Esophagus squamous epithelium (tissue), 5 donors: ENCODE measurements around the gene NR3C1. TPM values are rescaled to one million over a fixed set of nuclear protein-coding genes. Genes with fewer than 3 reads are reported as not detected.

Source experiments
- DNase-seq: peaks from one replicate; lab custom pipeline; 2025; lab: John Stamatoyannopoulos, UW
- H3K27ac ChIP-seq, 4 donors: fragments of 200-600 bp; sonication (generic); one replicate each; pipeline ENCODE4 v1.5.1; 2016 to 2019; ENCODE audit warnings: mild to moderate bottlenecking in 1 of 4
- H3K27me3 ChIP-seq, 4 donors: fragments of 200-600 bp; sonication (generic); 1 replicate in 3 of 4; 2 replicates in 1 of 4; pipeline versions ENCODE4 v1.5.1 to v1.6.0; 2017 to 2021; ENCODE audit warnings: antibody characterized with exemption in 1 of 4
- H3K36me3 ChIP-seq, 3 donors: fragments of 200-600 bp; sonication (generic); one replicate each; pipeline ENCODE4 v1.5.1; 2016 to 2019
- H3K4me1 ChIP-seq, 3 donors: fragments of 200-600 bp; sonication (generic); one replicate each; pipeline ENCODE4 v1.5.1; 2017 to 2019
- H3K4me3 ChIP-seq, 4 donors: fragments of 200-600 bp; sonication (generic); 1 replicate in 3 of 4; 2 replicates in 1 of 4; pipeline ENCODE4 v1.5.1; 2016 to 2019; ENCODE audit warnings: mild to moderate bottlenecking in 2 of 4, moderate library complexity in 1 of 4
- H3K9me3 ChIP-seq, 3 donors: fragments of 200-600 bp; sonication (generic); one replicate each; pipeline ENCODE4 v1.5.1; 2016 to 2019
- POLR2A ChIP-seq, 4 donors: fragments of 450-650 bp; IDR thresholded peaks; one replicate each; pipeline ENCODE4 v1.6.1; 2017; ENCODE audit warnings: antibody characterized with exemption in 4 of 4, mild to moderate bottlenecking in 4 of 4, moderate library complexity in 3 of 4
- WGBS, 2 donors: methylation state at CpG; one replicate each; pipeline ENCODE4 v1.1.5; 2018; 5-methylcytosine and 5-hydroxymethylcytosine counted together
- intact Hi-C: fragments of 100-400 bp; cut with DNase I; formaldehyde crosslinking; loops from one replicate; pipeline ENCODE4 v1.15.0; 2022
- total RNA-seq, 4 donors: library from RNA; depleted of rRNA; stranded (reverse); fragments of >200 nt; gene quantifications; one replicate each; pipeline ENCODE4 v1.1.0, GENCODE V29; 2016
- TF ChIP-seq, protein P1 (sequence below), 6 experiments: fragments of 450-650 bp in 4 of 6; fragments of 200-600 bp in 2 of 6; sonication (generic) in 2 of 6; IDR thresholded peaks; one replicate each; pipeline ENCODE4 v1.5.1; 2016 to 2019; ENCODE audit warnings: antibody characterized with exemption in 6 of 6, mild to moderate bottlenecking in 4 of 6, moderate library complexity in 4 of 6
- donor health status: DM: yes; HTN: yes; CAD: no.

Gene NR3C1
- total RNA-seq, 4 donors from 2014 or later = 16.7 to 51.1 (median 26.1) TPM

DNA sequence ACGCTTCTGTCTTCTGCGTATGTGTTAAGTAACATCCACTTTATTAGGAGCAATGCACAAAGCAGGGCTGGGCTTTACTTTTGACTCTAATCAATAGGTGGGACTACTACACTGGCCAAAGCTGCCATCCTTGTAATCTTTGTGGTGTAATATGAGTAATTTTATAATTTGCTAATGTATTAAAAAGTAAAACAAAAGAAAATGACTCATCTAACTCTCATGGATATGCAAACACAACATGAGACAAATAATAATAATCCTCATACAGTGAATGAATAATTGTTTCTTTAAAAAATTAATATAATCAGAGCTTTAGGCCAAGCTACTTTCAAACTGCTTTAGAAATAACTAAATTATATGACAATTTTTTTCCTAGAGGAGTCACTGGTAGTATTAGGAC lies 90.7 kb downstream of the NR3C1 start:
- Histone ChIP-seq H3K27me3 (no peaks in the 10 kb centered on the region), H3K4me3 (no peak overlapping the region), H3K27ac (no peak overlapping the region), H3K9me3 (no peaks in the 10 kb centered on the region), H3K36me3 (peaks cover 0 to 58% (median 4%) of the 10 kb centered on the region in 3 donors), H3K4me1 (peaks cover 1 to 66% (median 9%) of the 10 kb centered on the region in 3 donors)
- 89 to 100% methylated on average over 2 of the region's 2 CpGs for WGBS, 2 donors
- no peak for DNase-seq
- TF ChIP-seq POLR2A (IDR thresholded peaks at IDR 0.05) = no peak
- TF ChIP-seq, protein P1, sequence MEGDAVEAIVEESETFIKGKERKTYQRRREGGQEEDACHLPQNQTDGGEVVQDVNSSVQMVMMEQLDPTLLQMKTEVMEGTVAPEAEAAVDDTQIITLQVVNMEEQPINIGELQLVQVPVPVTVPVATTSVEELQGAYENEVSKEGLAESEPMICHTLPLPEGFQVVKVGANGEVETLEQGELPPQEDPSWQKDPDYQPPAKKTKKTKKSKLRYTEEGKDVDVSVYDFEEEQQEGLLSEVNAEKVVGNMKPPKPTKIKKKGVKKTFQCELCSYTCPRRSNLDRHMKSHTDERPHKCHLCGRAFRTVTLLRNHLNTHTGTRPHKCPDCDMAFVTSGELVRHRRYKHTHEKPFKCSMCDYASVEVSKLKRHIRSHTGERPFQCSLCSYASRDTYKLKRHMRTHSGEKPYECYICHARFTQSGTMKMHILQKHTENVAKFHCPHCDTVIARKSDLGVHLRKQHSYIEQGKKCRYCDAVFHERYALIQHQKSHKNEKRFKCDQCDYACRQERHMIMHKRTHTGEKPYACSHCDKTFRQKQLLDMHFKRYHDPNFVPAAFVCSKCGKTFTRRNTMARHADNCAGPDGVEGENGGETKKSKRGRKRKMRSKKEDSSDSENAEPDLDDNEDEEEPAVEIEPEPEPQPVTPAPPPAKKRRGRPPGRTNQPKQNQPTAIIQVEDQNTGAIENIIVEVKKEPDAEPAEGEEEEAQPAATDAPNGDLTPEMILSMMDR (IDR thresholded peaks at IDR 0.05) = no peak
- intact Hi-C loops = no loop called here

DNA sequence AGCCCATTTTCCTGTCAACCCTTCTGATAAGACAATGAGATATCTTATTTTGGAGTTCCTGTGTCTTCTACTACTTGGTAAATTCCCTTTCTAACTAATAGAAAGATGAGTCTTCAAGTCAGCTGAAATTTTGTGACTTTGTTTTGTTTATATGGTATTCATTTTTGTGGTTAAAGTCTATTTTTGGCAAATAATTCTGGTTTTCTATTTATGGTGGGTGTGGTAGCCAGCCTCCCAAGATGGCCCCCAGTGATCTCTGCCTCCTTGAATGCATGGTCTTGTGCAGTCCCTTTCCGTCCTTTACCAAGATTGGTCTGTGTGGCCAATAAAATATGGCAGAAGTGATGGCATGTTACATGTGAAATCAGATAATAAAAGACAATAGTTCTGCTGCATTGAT lies 91.5 kb downstream of the NR3C1 start:
- 86 to 100% methylated on average over 1 of the region's 1 CpG for WGBS, 2 donors
- no peak for DNase-seq
- no peak overlapping the region for H3K27ac ChIP-seq
- no peak overlapping the region for H3K4me3 ChIP-seq
- TF ChIP-seq, protein P1 (IDR thresholded peaks at IDR 0.05) = no peak
- no peak for TF ChIP-seq POLR2A (IDR thresholded peaks at IDR 0.05)
- H3K36me3 ChIP-seq = peaks cover 0 to 67% (median 4%) of the 10 kb centered on the region in 3 donors
- H3K9me3 ChIP-seq = no peaks in the 10 kb centered on the region
- intact Hi-C loops = no loop called here
- no peaks in the 10 kb centered on the region for H3K27me3 ChIP-seq
- peaks cover 0 to 57% (median 8%) of the 10 kb centered on the region in 3 donors for H3K4me1 ChIP-seq

DNA sequence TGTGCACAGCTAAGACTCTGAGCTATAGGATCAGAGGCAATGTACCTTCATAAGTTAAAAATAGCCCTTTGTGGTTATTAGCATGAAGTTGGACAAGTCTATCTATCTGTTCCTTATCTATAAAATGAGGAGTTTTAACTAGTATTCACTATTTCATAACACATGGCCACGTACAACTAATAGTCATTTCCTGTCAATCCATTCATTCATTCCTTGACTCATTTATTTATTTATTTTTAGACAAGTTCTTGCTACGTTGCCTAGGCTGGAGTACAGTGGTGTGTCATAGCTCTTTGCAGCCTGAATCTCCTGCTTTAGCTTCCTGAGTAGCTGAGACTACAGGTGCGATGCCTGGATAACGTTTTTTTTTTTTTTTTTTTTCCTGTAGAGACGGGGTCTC lies 92.1 kb downstream of the NR3C1 start:
- TF ChIP-seq POLR2A (IDR thresholded peaks at IDR 0.05) = no peak
- TF ChIP-seq, protein P1 (IDR thresholded peaks at IDR 0.05) = no peak
- Histone ChIP-seq H3K27ac (no peak overlapping the region), H3K4me3 (no peak overlapping the region), H3K9me3 (no peaks in the 10 kb centered on the region), H3K27me3 (no peaks in the 10 kb centered on the region), H3K4me1 (peaks cover 0 to 52% (median 8%) of the 10 kb centered on the region in 3 donors), H3K36me3 (peaks cover 0 to 71% (median 4%) of the 10 kb centered on the region in 3 donors)
- no peak for DNase-seq
- intact Hi-C loops = no loop called here
- 39 to 64% methylated on average over 5 of the region's 5 CpGs for WGBS, 2 donors

DNA sequence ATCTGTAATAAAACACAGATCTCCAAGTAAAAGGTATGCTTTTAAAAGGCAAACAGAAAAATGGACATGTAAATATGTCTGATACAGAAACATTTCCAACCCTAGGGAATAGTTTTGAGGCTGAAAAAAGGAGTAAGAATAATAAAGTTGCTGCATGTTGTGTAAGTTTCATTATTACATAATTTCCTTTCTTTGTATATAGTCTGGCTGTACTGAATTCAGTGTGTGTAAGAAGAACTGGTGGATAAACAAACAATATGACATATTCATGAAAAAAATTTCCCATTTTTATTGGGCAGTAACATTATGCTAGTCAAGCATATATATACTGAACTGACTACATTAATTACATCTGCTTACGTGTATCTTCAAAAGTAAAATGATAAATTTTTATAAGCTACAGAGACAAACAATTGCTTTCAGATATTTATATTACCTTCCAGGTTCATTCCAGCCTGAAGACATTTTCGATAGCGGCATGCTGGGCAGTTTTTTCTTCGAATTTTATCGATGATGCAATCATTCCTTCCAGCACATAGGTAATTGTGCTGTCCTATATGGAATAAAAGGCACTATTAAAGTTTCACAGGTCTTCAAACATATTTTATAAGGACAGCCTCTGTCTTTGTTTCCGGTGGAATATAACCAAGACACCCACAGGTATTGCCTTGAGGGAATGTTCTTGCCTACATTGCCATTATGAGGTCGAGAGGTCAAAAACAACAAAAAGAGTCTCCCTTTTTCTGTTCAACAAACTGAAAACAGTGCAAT lies 93.6 kb downstream of the NR3C1 start:
- DNase-seq = no peak
- no peak overlapping the region for H3K4me3 ChIP-seq
- H3K27me3 ChIP-seq = no peaks in the 10 kb centered on the region
- H3K9me3 ChIP-seq = no peaks in the 10 kb centered on the region
- intact Hi-C loops = no loop called here
- WGBS, 2 donors = 86 to 94% methylated on average over 7 of the region's 7 CpGs
- no peak for TF ChIP-seq POLR2A (IDR thresholded peaks at IDR 0.05)
- TF ChIP-seq, protein P1 (IDR thresholded peaks at IDR 0.05) = no peak
- H3K27ac ChIP-seq = no peak overlapping the region
- H3K4me1 ChIP-seq = peaks cover 0 to 36% (median 5%) of the 10 kb centered on the region in 3 donors
- peaks cover 0 to 87% (median 4%) of the 10 kb centered on the region in 3 donors for H3K36me3 ChIP-seq

DNA sequence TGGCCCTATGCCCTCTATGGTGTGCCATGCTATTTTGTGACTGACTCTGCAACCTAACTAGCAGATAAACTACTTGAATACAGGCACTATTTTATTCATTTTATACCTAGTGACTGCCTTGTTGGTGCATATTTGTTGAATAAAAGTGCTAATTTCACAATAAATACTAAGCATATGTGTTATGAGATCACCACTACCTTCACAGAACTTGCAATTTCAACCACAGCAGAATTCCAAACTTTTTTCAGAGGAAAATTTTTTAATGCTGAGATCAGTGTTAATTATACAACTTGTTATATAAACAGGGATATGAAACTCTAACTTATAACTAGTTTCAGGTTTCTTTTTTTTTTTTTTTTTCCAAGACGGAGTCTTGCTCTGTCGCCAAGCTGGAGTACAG lies 94.8 kb downstream of the NR3C1 start:
- Histone ChIP-seq H3K27me3 (no peaks in the 10 kb centered on the region), H3K27ac (no peak overlapping the region), H3K36me3 (peaks cover 0 to 92% (median 4%) of the 10 kb centered on the region in 3 donors), H3K9me3 (no peaks in the 10 kb centered on the region), H3K4me3 (no peak overlapping the region), H3K4me1 (peaks cover 0 to 25% (median 0%) of the 10 kb centered on the region in 3 donors)
- no peak for DNase-seq
- TF ChIP-seq POLR2A (IDR thresholded peaks at IDR 0.05) = no peak
- intact Hi-C loops = no loop called here
- 76 to 100% methylated on average over 2 of the region's 2 CpGs for WGBS, 2 donors
